IgD-negative memory B cell (primary cell): ENCODE data around the gene RHOJ. TPM values are rescaled to one million over a fixed set of nuclear protein-coding genes. Genes with fewer than 3 reads are reported as not detected.

Source experiments
- H3K27ac Mint-ChIP-seq, 3 donors: one replicate each; pipeline ENCODE4 v1.8.0; 2020 to 2022; ENCODE audit warnings: mild to moderate bottlenecking in 3 of 3, mixed read lengths in 3 of 3, moderate library complexity in 1 of 3
- H3K27me3 Mint-ChIP-seq: one replicate; pipeline ENCODE4 v1.8.0; 2021; ENCODE audit warnings: mixed read lengths
- H3K36me3 Mint-ChIP-seq: one replicate; pipeline ENCODE4 v1.8.0; 2020; ENCODE audit warnings: mild to moderate bottlenecking, mixed read lengths
- H3K4me1 Mint-ChIP-seq, 3 donors: one replicate each; pipeline ENCODE4 v1.8.0; 2020 to 2022; ENCODE audit warnings: mixed read lengths in 3 of 3, mild to moderate bottlenecking in 1 of 3
- H3K4me3 Mint-ChIP-seq, 4 donors: one replicate each; pipeline ENCODE4 v1.8.0; 2020 to 2022; ENCODE audit warnings: mild to moderate bottlenecking in 4 of 4, mixed read lengths in 4 of 4, moderate library complexity in 3 of 4
- H3K9me3 Mint-ChIP-seq, 3 donors: one replicate each; pipeline ENCODE4 v1.8.0; 2020 to 2021; ENCODE audit warnings: mixed read lengths in 3 of 3, mild to moderate bottlenecking in 1 of 3
- polyA plus RNA-seq: library from polyadenylated mRNA; unstranded; fragments of 300-500 nt; fragmentation: Illumina TruSeq; gene quantifications from one replicate; pipeline ENCODE4 v1.2.3, GENCODE V29; 2021

Gene RHOJ
- polyA plus RNA-seq, 1 donor from 2014 or later, result not detected

DNA sequence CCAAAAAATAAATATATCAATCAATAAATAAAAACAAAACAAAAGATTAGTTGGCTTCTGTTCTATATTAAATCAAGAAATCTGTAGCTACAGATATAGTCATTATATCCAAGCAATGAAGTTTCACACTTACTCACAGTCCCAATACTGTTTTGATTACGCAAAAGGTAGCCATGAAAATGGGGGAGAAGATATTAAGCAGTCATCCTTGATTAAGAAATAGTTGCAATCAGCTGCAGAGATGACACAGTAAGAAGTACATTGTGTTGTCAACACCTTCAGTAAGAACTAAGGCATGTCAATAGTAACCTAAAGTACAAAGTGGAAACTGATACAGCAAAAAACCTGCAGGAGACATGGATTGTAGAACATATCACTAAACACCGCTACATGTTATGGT is 11.0 kb upstream of the RHOJ start:
- Mint-ChIP-seq H3K4me1 (no peaks in the 10 kb centered on the region), H3K4me3 (no peak overlapping the region), H3K27ac (no peak overlapping the region), H3K9me3 (peaks cover 0 to 6% (median 2%) of the 10 kb centered on the region in 3 donors), H3K27me3 (no peaks in the 10 kb centered on the region), H3K36me3 (peaks cover 2% of the 10 kb centered on the region)

DNA sequence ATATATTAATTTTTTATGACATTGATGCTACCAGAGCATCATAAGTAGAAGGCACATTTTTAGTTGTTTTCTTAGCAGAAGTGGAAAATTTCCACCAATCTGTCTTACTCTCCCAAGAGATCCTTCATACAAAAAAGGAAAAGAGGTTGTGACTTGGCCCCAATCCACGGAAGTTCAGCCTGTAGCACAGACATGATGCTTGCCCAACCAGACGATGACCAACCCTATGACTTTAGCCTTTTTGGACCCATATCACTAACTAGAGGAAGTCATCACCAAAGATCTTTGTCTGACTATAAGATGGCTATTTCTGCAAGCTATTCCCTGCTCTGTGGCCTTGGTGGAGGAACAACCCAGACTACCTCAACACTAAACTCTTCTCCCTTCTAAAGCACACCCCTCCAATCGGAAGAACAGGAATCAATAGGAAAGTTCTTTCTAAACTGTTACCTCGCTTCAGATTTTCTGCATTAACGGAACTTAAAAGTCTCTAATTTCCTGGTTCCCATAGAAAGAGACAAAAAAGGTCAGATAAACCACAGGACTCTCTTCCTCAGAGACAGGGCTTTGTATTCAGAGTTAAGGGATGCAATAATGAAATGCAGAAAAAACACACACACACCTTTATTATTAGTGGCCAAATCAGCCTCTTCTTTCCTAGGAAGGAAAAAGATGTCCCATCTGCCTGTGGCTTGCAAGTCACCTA is 4.1 kb upstream of the RHOJ start:
- Mint-ChIP-seq H3K9me3 (peaks cover 0 to 3% (median 2%) of the 10 kb centered on the region in 3 donors), H3K36me3 (no peaks in the 10 kb centered on the region), H3K27me3 (peaks cover 4% of the 10 kb centered on the region), H3K27ac (no peak overlapping the region), H3K4me1 (no peaks in the 10 kb centered on the region), H3K4me3 (no peak overlapping the region)

DNA sequence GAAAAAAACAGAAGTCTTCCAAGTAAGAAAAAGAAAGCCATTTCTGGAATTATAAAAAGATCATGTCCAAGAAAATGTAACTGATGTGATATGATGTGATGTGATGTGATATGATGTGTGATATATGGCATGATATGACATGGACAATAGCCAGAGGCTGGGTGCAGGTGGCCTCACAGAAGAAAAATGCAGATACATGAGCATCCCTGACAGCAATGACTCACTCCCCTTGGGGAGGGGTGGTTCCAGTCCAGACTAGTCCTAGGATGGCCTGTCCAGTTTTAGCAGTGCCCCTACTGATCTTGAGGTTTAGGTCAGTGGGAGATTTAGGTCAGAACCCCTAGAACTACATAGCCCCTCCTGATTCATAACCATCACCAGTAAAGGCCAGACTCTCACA is 3.5 kb upstream of the RHOJ start:
- Mint-ChIP-seq H3K27ac (no peak overlapping the region), H3K36me3 (no peaks in the 10 kb centered on the region), H3K27me3 (peaks cover 4% of the 10 kb centered on the region), H3K9me3 (peaks cover 0 to 2% (median 0%) of the 10 kb centered on the region in 3 donors), H3K4me3 (no peak overlapping the region), H3K4me1 (no peaks in the 10 kb centered on the region)

DNA sequence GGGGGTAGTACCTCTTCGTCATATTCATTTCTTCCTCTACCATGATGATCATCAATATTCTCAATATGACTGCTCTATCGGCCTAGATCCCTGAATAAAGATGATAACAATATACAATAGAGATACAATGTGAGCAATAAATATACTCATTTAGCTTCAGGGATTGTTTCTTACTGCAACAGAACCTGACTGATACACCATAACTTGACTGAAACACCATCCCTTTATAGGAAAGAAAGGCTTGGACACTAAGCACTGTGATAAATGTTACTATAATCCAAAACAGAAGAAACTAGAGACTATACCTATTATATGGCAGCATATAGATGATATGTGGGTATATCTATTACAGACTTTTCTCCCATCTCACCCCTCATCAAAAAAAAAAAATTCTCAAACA is 1.2 kb upstream of the RHOJ start:
- H3K9me3 Mint-ChIP-seq, result peaks cover 0 to 2% (median 0%) of the 10 kb centered on the region in 3 donors
- H3K4me3 Mint-ChIP-seq, result no peak overlapping the region
- no peaks in the 10 kb centered on the region for H3K36me3 Mint-ChIP-seq
- H3K27ac Mint-ChIP-seq, result no peak overlapping the region
- H3K4me1 Mint-ChIP-seq, result no peaks in the 10 kb centered on the region
- peaks cover 4% of the 10 kb centered on the region for H3K27me3 Mint-ChIP-seq

DNA sequence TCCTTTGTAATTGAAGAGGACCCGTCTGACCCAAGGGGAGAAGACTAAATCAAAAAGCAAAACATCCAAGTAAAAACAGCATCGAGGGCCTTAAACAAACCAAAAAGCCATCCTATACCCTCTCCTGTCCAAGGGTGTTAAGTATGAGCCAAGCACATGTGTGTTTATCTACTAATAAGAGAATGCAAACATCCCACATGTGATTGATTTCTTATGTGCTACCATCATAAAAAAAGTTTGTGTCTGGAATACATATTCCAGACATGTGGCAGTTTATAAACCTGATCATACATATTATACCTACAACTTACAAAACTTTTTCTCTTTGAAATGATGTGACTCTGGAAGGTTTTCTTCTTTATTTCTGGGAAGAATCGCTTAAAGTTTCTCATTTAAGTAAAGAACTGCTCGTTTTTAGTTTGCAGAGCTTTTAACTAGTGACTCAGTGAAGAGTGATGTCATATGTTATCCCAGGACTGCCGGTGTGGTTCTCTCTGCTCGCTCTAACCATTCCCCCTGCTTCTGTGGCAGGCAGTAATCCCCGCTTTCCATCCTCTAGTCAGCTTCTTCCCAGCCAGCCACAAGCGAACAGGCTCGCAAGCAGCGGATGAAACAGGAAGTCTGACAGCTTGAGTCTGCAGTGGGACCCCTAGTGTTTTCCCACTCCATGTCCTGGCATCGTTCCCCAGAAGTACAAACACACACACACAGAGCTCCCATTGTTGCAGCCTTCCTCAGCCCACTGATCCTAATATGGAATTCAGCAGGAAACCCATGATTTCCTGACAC is 431 bp upstream of the RHOJ start:
- Mint-ChIP-seq H3K4me1 (no peaks in the 10 kb centered on the region), H3K27me3 (peaks cover 4% of the 10 kb centered on the region), H3K9me3 (peaks cover 0 to 2% (median 0%) of the 10 kb centered on the region in 3 donors), H3K36me3 (no peaks in the 10 kb centered on the region), H3K4me3 (no peak overlapping the region), H3K27ac (no peak overlapping the region)

DNA sequence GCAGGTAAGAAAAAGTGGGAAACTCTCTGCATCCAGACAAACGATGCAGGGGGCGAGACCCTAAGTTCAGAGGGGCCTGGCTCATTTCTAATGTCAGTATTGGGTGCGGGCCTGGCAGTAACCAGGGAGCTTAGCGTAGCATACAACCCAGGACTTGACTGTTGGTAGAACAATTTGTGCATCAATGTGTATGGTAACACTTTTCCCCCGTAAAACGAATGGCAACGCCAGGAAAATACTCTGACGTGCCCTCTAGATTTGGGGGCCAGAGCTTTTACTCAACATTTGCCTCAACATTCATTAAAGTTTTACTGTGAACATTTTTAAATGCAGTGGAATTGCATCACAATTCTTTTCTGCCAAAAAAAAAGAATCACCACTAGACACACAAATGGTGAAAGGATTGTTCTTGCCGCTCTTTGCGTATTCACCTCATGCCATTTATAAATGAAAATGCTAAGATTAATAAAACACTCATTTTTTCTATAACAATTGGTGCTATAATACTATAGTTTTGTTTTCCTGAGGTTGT is 867 bp downstream of the RHOJ start:
- Mint-ChIP-seq H3K27ac (no peak overlapping the region), H3K4me3 (no peak overlapping the region), H3K27me3 (peaks cover 4% of the 10 kb centered on the region), H3K9me3 (peaks cover 0 to 2% (median 0%) of the 10 kb centered on the region in 3 donors), H3K36me3 (no peaks in the 10 kb centered on the region), H3K4me1 (no peaks in the 10 kb centered on the region)

DNA sequence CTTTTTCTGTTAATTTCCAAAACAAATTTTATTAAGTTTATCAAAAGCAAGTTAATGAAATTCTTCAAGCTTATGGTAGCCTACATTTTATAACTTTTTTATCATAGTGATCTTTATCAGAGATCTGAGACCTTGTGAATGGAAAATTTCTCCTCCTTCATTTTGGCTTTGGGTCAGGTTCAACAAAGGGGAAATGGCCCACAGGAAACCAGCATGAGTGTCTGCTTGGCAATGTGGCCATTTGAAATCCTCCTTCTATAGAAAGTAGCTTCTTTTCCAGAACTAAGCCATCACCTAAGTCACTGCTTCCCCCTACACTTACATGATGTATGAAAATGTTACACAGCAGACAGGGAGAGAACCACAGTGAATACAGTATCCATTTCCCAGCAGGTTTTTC is 1.6 kb downstream of the RHOJ start:
- H3K4me3 Mint-ChIP-seq, result no peak overlapping the region
- H3K4me1 Mint-ChIP-seq, result no peaks in the 10 kb centered on the region
- no peaks in the 10 kb centered on the region for H3K36me3 Mint-ChIP-seq
- H3K27ac Mint-ChIP-seq, result no peak overlapping the region
- peaks cover 0 to 3% (median 2%) of the 10 kb centered on the region in 3 donors for H3K9me3 Mint-ChIP-seq
- peaks cover 4% of the 10 kb centered on the region for H3K27me3 Mint-ChIP-seq

DNA sequence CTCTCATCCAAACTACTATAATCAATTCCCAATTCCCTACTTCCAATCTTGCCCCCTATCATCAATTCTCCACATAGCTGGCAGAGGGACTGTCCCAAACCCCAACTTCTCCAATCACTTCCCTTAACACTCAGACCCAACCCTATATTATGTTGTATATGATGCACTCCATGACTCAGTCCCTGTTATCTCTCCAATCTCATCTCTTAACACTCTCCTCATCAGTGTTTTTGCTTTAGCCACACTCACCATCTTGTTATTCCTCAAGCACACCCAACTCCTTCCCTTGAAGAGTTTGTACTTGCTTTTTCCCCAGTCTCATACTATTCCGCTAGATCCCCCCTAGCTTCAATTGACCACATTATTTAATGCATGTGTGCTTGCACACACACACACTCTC is 4.9 kb downstream of the RHOJ start:
- peaks cover 2% of the 10 kb centered on the region for H3K36me3 Mint-ChIP-seq
- H3K27ac Mint-ChIP-seq, result no peak overlapping the region
- no peak overlapping the region for H3K4me3 Mint-ChIP-seq
- H3K9me3 Mint-ChIP-seq, result peaks cover 0 to 3% (median 0%) of the 10 kb centered on the region in 3 donors
- no peaks in the 10 kb centered on the region for H3K27me3 Mint-ChIP-seq
- H3K4me1 Mint-ChIP-seq, result no peaks in the 10 kb centered on the region

DNA sequence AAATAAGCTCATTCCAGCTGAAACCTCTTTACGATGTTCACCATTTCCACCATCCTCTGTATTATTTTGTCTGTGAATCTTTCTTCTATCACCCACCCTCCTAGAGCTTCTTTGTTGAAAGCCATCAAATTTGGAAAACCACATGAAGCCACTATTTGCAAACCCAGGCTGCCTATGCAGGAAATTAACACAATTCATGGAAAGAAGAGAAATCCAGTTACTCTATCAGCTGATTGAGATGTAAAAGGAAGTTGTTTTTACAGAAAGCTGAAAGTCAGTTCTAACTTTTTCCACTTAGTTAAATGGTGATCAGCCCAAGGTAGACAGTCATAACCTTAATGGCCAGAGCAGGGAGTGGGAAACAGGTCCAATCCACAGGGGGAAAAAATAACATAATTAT is 6.6 kb downstream of the RHOJ start:
- H3K4me3 Mint-ChIP-seq, result no peak overlapping the region
- peaks cover 2% of the 10 kb centered on the region for H3K36me3 Mint-ChIP-seq
- no peak overlapping the region for H3K27ac Mint-ChIP-seq
- no peaks in the 10 kb centered on the region for H3K4me1 Mint-ChIP-seq
- H3K27me3 Mint-ChIP-seq, result no peaks in the 10 kb centered on the region
- peaks cover 0 to 5% (median 0%) of the 10 kb centered on the region in 3 donors for H3K9me3 Mint-ChIP-seq

DNA sequence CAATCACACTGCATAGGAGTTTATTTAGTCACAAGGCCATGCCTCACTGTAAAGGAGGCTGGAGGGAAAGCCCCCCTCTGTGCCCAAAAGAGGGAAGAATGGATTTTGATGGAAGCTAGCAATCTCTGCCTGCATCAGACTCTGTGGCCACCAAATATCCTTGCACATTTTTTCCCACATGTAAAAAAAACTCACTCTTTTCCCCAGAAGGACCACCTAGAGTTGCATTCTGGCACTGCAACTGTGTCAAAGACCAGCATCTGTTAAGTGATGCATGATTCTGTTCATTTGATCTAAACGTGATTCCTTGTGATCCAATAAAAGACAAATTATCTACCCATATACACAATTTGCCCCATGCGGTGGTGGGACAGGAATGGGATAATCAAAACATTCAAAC is 8.0 kb downstream of the RHOJ start:
- Mint-ChIP-seq H3K4me1 (no peaks in the 10 kb centered on the region), H3K4me3 (no peak overlapping the region), H3K9me3 (peaks cover 0 to 5% (median 0%) of the 10 kb centered on the region in 3 donors), H3K27ac (no peak overlapping the region), H3K36me3 (peaks cover 2% of the 10 kb centered on the region), H3K27me3 (no peaks in the 10 kb centered on the region)

DNA sequence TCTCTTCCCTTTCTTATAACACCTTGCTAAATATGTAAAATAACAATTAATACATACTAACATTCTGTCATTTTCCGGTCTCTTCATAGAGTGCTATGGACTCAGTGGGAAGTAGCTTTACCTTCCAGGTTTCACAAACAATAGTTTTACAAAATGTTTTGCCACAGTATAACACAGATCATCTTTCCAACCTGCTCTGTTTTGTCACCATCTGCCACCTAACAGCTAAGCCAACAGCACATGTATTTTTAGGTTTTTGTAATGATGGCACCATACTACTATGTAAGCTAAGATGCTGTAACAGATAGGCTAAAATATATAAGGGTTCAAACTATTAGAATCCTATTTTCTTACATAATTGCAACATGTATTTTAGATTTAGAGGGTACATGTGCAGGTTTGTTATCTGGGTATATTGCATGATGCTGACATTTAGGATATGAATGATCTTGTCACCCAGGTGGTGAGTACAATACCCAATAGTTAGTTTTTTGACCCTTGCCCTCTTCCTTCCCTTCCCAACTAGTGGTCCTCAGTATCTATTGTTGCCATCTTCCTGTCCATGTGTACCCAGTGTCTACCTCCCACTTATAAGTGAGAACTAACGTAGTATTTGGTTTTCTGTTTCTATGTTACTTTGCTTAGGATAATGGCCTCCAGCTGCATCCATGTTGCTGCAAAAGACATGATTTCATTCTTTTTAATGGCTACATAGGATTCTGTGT is 8.7 kb downstream of the RHOJ start:
- no peak overlapping the region for H3K27ac Mint-ChIP-seq
- H3K4me1 Mint-ChIP-seq, result no peaks in the 10 kb centered on the region
- peaks cover 2% of the 10 kb centered on the region for H3K36me3 Mint-ChIP-seq
- no peak overlapping the region for H3K4me3 Mint-ChIP-seq
- H3K9me3 Mint-ChIP-seq, result peaks cover 0 to 5% (median 0%) of the 10 kb centered on the region in 3 donors
- H3K27me3 Mint-ChIP-seq, result no peaks in the 10 kb centered on the region

DNA sequence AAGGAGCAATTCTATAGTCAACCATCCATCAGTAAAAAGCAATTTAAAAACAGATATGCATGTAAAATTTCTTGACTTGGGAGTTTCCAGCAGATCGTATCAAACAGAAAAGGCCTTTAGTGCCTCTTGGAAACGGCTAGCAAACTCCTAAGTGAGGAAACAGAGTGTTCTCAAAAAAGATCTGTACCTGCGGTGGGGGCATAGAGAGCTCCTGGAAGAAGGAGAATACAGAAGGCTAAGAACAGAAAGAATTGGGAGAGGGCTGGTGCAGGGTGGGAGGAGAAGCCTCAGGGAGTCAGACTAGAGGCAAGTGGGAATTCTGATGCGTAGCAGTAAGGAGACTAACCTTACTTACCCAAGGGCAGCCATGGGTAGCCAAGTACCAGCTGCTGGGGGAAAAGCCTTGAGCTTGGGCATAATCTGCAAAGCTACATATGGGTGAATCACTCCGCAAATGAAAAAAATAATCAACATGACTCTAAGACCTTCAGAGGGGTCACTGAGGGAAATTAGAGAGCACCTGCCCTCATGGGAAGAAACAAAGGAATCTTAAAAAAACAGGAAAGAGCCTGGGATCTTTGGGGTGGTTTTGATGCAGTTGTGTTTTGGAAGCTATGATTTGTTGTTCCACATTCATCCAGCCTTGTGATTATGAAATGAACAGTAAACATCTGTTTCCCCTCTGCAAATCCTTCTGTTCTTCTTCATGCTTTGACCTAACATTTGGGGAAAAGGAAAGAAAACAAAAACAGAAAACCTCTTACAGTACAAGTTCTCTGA is 10.4 kb downstream of the RHOJ start:
- H3K4me3 Mint-ChIP-seq, result no peak overlapping the region
- no peaks in the 10 kb centered on the region for H3K4me1 Mint-ChIP-seq
- H3K36me3 Mint-ChIP-seq, result peaks cover 2% of the 10 kb centered on the region
- no peak overlapping the region for H3K27ac Mint-ChIP-seq
- peaks cover 0 to 5% (median 0%) of the 10 kb centered on the region in 3 donors for H3K9me3 Mint-ChIP-seq
- H3K27me3 Mint-ChIP-seq, result peaks cover 2% of the 10 kb centered on the region

DNA sequence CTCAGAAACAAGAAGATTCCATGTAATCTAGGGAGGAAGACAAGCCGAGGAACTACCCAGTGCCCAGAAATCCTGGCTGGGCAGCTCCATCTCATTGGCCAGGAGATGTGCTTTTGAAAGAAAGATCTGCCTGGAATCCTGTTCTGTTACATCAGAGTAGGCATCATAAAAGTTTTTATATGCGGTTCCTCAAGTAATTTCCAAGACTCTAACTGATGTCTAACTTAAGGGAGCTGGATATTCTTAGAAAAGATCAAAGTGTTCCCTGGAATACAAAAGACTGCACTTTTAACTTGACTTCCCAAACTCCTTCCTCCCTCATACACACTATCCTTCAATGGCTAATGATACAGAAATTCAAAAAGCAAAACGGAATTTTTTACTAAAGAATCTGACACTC is 16.3 kb downstream of the RHOJ start:
- no peaks in the 10 kb centered on the region for H3K36me3 Mint-ChIP-seq
- no peak overlapping the region for H3K4me3 Mint-ChIP-seq
- no peaks in the 10 kb centered on the region for H3K9me3 Mint-ChIP-seq
- H3K4me1 Mint-ChIP-seq, result no peaks in the 10 kb centered on the region
- H3K27ac Mint-ChIP-seq, result no peak overlapping the region
- peaks cover 7% of the 10 kb centered on the region for H3K27me3 Mint-ChIP-seq

DNA sequence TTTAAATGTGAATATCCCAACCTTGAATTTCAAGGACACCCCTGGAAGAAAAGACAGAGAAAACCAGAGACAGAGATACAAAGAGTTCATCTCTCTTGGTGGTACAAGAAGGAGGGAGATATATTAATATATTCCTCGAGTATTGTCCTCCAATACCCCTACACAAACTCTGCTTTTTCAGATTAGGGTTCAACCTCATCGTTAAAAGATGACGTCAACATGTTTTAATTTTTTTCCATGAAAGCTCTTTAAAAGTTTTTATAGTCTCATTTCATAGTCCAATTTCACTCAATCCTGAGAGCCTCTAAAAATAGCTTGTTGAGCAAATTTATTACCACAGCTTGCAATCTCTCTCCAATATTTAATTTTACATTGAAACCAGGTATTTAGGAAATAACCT is 19.4 kb downstream of the RHOJ start:
- H3K27ac Mint-ChIP-seq, result no peak overlapping the region
- peaks cover 7% of the 10 kb centered on the region for H3K27me3 Mint-ChIP-seq
- peaks cover 4% of the 10 kb centered on the region for H3K36me3 Mint-ChIP-seq
- H3K4me3 Mint-ChIP-seq, result no peak overlapping the region
- no peaks in the 10 kb centered on the region for H3K9me3 Mint-ChIP-seq
- no peaks in the 10 kb centered on the region for H3K4me1 Mint-ChIP-seq
